K562 (cell line): Measurements from ENCODE around the gene TMEM132E. TPM values are rescaled to one million over a fixed set of nuclear protein-coding genes. Genes with fewer than 3 reads are reported as not detected.

Experiments used
- ATAC-seq: fragments of 200-7000 bp; cut with Tn5 transposase; 3 replicates; pipeline ENCODE4 v1.9.1; 2020; ENCODE audit warnings: moderate library complexity
- BruUV-seq: library from RNA; stranded (reverse); fragments of 400-500 nt; replicated peaks from 2 replicates; lab custom pipeline; 2021; lab: Mats Ljungman, UMichigan
- CTCF ChIA-PET: fragments of 300-600 bp; formaldehyde crosslinking; extraction: SDS; loops from one replicate; lab custom pipeline; 2021; ENCODE audit warnings: low intra/inter-chr PET ratio; lab: Yijun Ruan, JAX
- POLR2A ChIA-PET: fragments of 300-600, 350-650 bp; sonication (Branson Sonifier 250); formaldehyde crosslinking; extraction: SDS; loops from one replicate; lab custom pipeline; 2021; ENCODE audit warnings: antibody characterized with exemption, inconsistent platforms; lab: Yijun Ruan, JAX
- DNase-seq, 4 experiments: peaks; one replicate each; pipeline versions ENCODE4 v3.0.0 to v3.0.0-alpha.2; 2011 to 2018; ENCODE audit warnings: low spot score in 3 of 4, mixed read lengths in 3 of 4; ENCODE audit errors: extremely low read depth in 1 of 4
- FAIRE-seq: peaks from 2 replicates; lab custom pipeline; 2011; peaks lifted over from hg19 to GRCh38; lab: Jason Lieb, UNC
- H2AFZ ChIP-seq: 2 replicates; pipeline ENCODE4 v1.6.0; 2011; ENCODE audit warnings: low read depth, low read length, control low read depth, inconsistent platforms
- H3K27ac ChIP-seq: fragments of 200-600 bp; 3 replicates; pipeline ENCODE4 v1.8.0; 2011; ENCODE audit warnings: low read depth, mild to moderate bottlenecking, control low read depth, inconsistent platforms, low read length, moderate library complexity, mixed read lengths; ENCODE audit errors: extremely low read depth
- H3K27me3 ChIP-seq, 2 experiments: fragments of 300-600 bp in 1 of 2; 2 replicates in 1 of 2; 3 replicates in 1 of 2; pipeline versions ENCODE4 v1.6.0 to v1.8.0; 2011; ENCODE audit warnings: inconsistent platforms in 2 of 2, low read length in 2 of 2, mild to moderate bottlenecking in 1 of 2, mixed read lengths in 1 of 2, moderate library complexity in 1 of 2; ENCODE audit not compliant: control insufficient read depth in 2 of 2, insufficient read depth in 2 of 2
- H3K36me3 ChIP-seq: fragments of 300-600 bp; 3 replicates; pipeline ENCODE4 v1.8.0; 2011; ENCODE audit warnings: mild to moderate bottlenecking, low read length, inconsistent platforms; ENCODE audit not compliant: control insufficient read depth, insufficient read depth
- H3K4me1 ChIP-seq, 2 experiments: fragments of 200-600 bp in 1 of 2; replicated peaks in 1 of 2; 2 replicates in 1 of 2; 3 replicates in 1 of 2; pipeline versions ENCODE4 v1.5.1 to v1.8.0; 2011; ENCODE audit warnings: inconsistent platforms in 2 of 2, low read length in 2 of 2, mild to moderate bottlenecking in 1 of 2, mixed read lengths in 1 of 2, moderate library complexity in 1 of 2; ENCODE audit not compliant: control insufficient read depth in 2 of 2, insufficient read depth in 2 of 2
- H3K4me2 ChIP-seq: 2 replicates; pipeline ENCODE4 v1.6.1; 2011; ENCODE audit warnings: low read length, control low read depth, inconsistent platforms, mixed read lengths; ENCODE audit not compliant: insufficient read depth
- H3K4me3 ChIP-seq: fragments of 200-600 bp; sonication (generic), shearing (Covaris generic); 2 replicates; pipeline ENCODE4 v1.5.1; 2016; ENCODE audit warnings: control low read depth, inconsistent platforms
- H3K79me2 ChIP-seq: fragments of 200-600 bp; 3 replicates; pipeline ENCODE4 v1.8.0; 2011; ENCODE audit warnings: low read length, inconsistent platforms; ENCODE audit not compliant: control insufficient read depth, insufficient read depth
- H3K9ac ChIP-seq, 2 experiments: 2 replicates each; pipeline versions ENCODE4 v1.6.0 to v1.6.1; 2011; ENCODE audit warnings: low read depth in 2 of 2, low read length in 2 of 2, control low read depth in 1 of 2, inconsistent platforms in 1 of 2, mild to moderate bottlenecking in 1 of 2, mixed read lengths in 1 of 2; ENCODE audit not compliant: insufficient read depth in 1 of 2
- H3K9me1 ChIP-seq: one replicate; pipeline ENCODE4 v1.6.0; 2011; ENCODE audit warnings: inconsistent platforms, mild to moderate bottlenecking, low read length, moderate library complexity; ENCODE audit not compliant: control insufficient read depth, insufficient read depth
- H3K9me3 ChIP-seq: replicated peaks from 2 replicates; pipeline ENCODE4 v1.5.1; 2011; ENCODE audit warnings: low read depth, low read length, inconsistent platforms; ENCODE audit not compliant: control insufficient read depth, insufficient read depth
- H4K20me1 ChIP-seq: replicated peaks from 2 replicates; pipeline ENCODE4 v1.6.1; 2011; ENCODE audit warnings: low read length, inconsistent platforms, mixed read lengths; ENCODE audit not compliant: control insufficient read depth, insufficient read depth
- CHD2 ChIP-seq: IDR thresholded peaks from 2 replicates; pipeline ENCODE4 v1.6.1; 2011; ENCODE audit warnings: low read depth, low read length
- RBM34 ChIP-seq: fragments of 200-400 bp; formaldehyde crosslinking; IDR thresholded peaks from 2 replicates; pipeline ENCODE4 v1.6.1; 2018; ENCODE audit warnings: low read length, borderline replicate concordance; ENCODE audit not compliant: insufficient read depth
- ZNF551 ChIP-seq: fragments of 250-450 bp; sonication (Bioruptor Pico); IDR thresholded peaks from 2 replicates; pipeline ENCODE4 v1.5.0; 2021; ENCODE audit warnings: mild to moderate bottlenecking, moderate library complexity
- WGBS: fragments of 100-300 bp; shearing (Covaris generic); methylation state at CpG from one replicate; pipeline ENCODE4 v1.1.6; 2016; ENCODE audit warnings: low coverage, mixed read lengths; ENCODE audit not compliant: insufficient coverage; ENCODE audit errors: missing lambda C conversion rate; 5-methylcytosine and 5-hydroxymethylcytosine counted together
- in situ Hi-C: fragments of 300-500 bp; cut with MboI; formaldehyde crosslinking; loops from 4 replicates; pipeline ENCODE4 v1.15.0; 2018; ENCODE audit warnings: inconsistent platforms, mixed read lengths
- intact Hi-C: fragments of 100-400 bp; cut with micrococcal nuclease; formaldehyde crosslinking; loops from 2 replicates; pipeline ENCODE4 v1.14.2; 2022
- polyA plus RNA-seq, 8 experiments: library from polyadenylated mRNA; depleted of rRNA in 4 of 8; stranded (reverse) in 5 of 8; unstranded in 3 of 8; fragments of >200 nt; fragmentation: Nextera tagmentation in 2 of 8; fragmentation: Illumina TruSeq in 1 of 8; extraction: Ambion mirVana in 2 of 8; extraction: Trizol in 1 of 8; gene quantifications; 2 replicates each; pipeline versions ENCODE4 v1.2.1 to v1.2.3, GENCODE V29; 2011 to 2014; ENCODE audit warnings: inconsistent platforms in 1 of 8, missing spikeins in 1 of 8
- total RNA-seq, 7 experiments: library from RNA; depleted of rRNA in 6 of 7; stranded (reverse); fragments of >200 nt in 6 of 7; fragmentation: Illumina TruSeq in 2 of 7; extraction: Trizol in 2 of 7; gene quantifications; 2 replicates each; pipeline versions ENCODE4 v1.2.1 to v1.2.3, GENCODE V29; 2011 to 2021; ENCODE audit warnings: low replicate concordance in 1 of 7
- TF ChIP-seq, protein P1 (sequence below): fragments of 250-450 bp; sonication (Bioruptor Pico); IDR thresholded peaks from 2 replicates; pipeline ENCODE4 v1.5.0; 2020; ENCODE audit warnings: mild to moderate bottlenecking
- TF ChIP-seq, protein P2 (sequence below): sonication (generic); formaldehyde crosslinking; IDR thresholded peaks from 2 replicates; pipeline ENCODE4 v1.8.1; 2022; ENCODE audit warnings: missing genetic modification reagents

The TMEM132E gene
- total and polyA plus RNA-seq, 9 of the 15 experiments (the other 6 are each of a cell fraction or from before 2014, with no cell fraction given), result not detected

DNA sequence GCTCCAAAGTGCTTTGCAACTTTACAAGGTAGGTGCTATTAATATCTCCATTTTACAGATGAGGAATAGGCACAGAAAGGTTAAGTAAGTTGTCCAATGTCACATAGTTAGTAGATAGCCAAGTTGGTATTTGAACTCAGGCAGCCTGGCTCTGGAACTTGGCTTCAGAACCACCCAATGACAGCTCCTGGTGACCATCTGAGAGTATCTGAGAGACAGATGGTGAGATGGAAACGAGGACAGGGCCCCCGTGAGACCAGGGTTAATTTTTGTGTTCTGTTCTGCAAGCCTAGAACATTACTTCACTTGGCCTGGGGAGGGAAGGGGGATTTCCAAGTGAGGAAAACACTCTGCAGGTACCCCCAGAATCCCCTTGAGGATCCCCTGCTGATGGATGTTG is 9.8 kb upstream of the TMEM132E start:
- H4K20me1 ChIP-seq, result peaks cover 4% of the 10 kb centered on the region; the same call in 1 of the 2 replicates
- H3K9me1 ChIP-seq, result no peaks in the 10 kb centered on the region
- no peak overlapping the region for H3K4me3 ChIP-seq
- no peaks in the 10 kb centered on the region; a peak in 1 of 5 replicates for H3K4me1 ChIP-seq
- in situ Hi-C loops (no loop called here), intact Hi-C loops (no loop called here)
- no peak overlapping the region for H3K27ac ChIP-seq
- ATAC-seq (no peak), DNase-seq (no peak), FAIRE-seq (no peak)
- CTCF ChIA-PET, result no interaction called here
- WGBS, result 0% methylated on average over 2 of the region's 2 CpGs
- no peak overlapping the region for H3K4me2 ChIP-seq
- POLR2A ChIA-PET, result no interaction called here
- peaks cover 0 to 9% of the 10 kb centered on the region in 2 experiments; a peak in 2 of 5 replicates for H3K27me3 ChIP-seq
- no peak overlapping the region for H2AFZ ChIP-seq
- no peaks in the 10 kb centered on the region for H3K36me3 ChIP-seq
- no peak for TF ChIP-seq RBM34
- no peak overlapping the region for H3K9ac ChIP-seq
- H3K79me2 ChIP-seq, result no peaks in the 10 kb centered on the region
- BruUV-seq, result no TSS peak
- H3K9me3 ChIP-seq, result no peaks in the 10 kb centered on the region

DNA sequence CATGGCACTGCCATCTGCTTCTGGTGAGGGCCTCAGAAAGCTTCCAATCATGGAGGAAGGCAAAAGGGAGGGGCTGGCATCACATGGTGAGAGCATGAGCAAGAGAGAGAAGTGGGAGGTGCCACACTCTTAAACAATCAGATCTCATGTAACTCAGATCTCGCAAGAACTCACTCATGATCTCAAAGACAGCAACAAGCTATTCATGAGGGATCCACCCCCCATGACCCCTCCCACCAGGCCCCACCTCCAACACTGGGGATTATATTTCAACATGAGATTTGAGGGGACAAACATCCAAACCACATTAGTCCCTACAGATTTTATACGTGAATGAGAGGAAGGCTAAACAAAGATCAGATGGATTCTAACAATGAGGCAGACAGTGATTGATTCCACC is 8.9 kb upstream of the TMEM132E start:
- peak; percentile 52 for ATAC-seq
- H3K79me2 ChIP-seq, result no peaks in the 10 kb centered on the region
- no peak for FAIRE-seq
- peaks cover 0 to 9% of the 10 kb centered on the region in 2 experiments; a peak in 2 of 5 replicates for H3K27me3 ChIP-seq
- in situ Hi-C loops, result no loop called here
- 0% methylated on average over 2 of the region's 2 CpGs for WGBS
- H3K27ac ChIP-seq, result no peak overlapping the region
- no peaks in the 10 kb centered on the region for H3K9me1 ChIP-seq
- DNase-seq, result peak in 1 of 4 experiments; percentile 3
- ChIA-PET CTCF (no interaction called here), POLR2A (no interaction called here)
- no peaks in the 10 kb centered on the region; a peak in 1 of 5 replicates for H3K4me1 ChIP-seq
- no peaks in the 10 kb centered on the region for H3K36me3 ChIP-seq
- peaks cover 4% of the 10 kb centered on the region; the same call in 1 of the 2 replicates for H4K20me1 ChIP-seq
- TF ChIP-seq CHD2 (peak; percentile 51; the same call in 1 of the 2 replicates), ZNF551 (no peak)
- TF ChIP-seq, protein P1, sequence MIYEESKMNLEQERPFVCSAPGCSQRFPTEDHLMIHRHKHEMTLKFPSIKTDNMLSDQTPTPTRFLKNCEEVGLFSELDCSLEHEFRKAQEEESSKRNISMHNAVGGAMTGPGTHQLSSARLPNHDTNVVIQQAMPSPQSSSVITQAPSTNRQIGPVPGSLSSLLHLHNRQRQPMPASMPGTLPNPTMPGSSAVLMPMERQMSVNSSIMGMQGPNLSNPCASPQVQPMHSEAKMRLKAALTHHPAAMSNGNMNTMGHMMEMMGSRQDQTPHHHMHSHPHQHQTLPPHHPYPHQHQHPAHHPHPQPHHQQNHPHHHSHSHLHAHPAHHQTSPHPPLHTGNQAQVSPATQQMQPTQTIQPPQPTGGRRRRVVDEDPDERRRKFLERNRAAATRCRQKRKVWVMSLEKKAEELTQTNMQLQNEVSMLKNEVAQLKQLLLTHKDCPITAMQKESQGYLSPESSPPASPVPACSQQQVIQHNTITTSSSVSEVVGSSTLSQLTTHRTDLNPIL (CRISPR knock-in tag), result no peak
- TF ChIP-seq, protein P2, sequence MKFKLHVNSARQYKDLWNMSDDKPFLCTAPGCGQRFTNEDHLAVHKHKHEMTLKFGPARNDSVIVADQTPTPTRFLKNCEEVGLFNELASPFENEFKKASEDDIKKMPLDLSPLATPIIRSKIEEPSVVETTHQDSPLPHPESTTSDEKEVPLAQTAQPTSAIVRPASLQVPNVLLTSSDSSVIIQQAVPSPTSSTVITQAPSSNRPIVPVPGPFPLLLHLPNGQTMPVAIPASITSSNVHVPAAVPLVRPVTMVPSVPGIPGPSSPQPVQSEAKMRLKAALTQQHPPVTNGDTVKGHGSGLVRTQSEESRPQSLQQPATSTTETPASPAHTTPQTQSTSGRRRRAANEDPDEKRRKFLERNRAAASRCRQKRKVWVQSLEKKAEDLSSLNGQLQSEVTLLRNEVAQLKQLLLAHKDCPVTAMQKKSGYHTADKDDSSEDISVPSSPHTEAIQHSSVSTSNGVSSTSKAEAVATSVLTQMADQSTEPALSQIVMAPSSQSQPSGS, result no peak
- no peak overlapping the region for H2AFZ ChIP-seq
- no peak overlapping the region for H3K4me3 ChIP-seq
- no TSS peak for BruUV-seq
- H3K9ac ChIP-seq, result no peak overlapping the region
- no peak overlapping the region for H3K4me2 ChIP-seq
- H3K9me3 ChIP-seq, result no peaks in the 10 kb centered on the region
- intact Hi-C loops, result no loop called here
